ENCODE measurements around the gene PDIA2. TPM values are rescaled to one million over a fixed set of nuclear protein-coding genes. Genes with fewer than 3 reads are reported as not detected.

Gene PDIA2
- total RNA-seq, 1 experiment from 2014 or later: not detected

DNA sequence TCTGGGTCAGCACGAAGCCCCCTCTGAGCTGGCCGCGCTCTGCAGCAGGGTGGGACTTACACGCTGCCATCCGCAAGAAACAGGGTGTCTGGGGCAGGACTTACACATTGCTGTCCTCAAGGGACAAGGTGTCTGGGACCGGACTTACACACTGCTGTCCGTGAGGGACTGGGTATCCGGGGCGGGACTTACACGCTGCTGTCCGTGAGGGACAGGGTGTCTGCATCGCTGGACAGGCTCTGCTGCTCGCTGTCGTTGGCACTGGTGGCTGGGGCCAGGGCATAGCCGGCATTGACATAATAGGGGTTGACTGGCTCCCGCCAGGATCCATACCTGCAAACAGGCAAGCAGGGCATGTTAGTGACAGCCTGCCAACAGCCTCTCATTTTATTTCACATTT, 31.4 kb downstream of the PDIA2 start:
- no TSS peak for BruUV-seq (replicated peaks)
- no peak for DNase-seq (ENCODE audit: low spot score)
- H3K4me1 ChIP-seq (ENCODE audit: insufficient read depth, low read length, poor library complexity, severe bottlenecking): no peaks in the 10 kb centered on the region
- no peaks in the 10 kb centered on the region for H3K9me3 ChIP-seq (ENCODE audit: low read depth, low read length, poor library complexity, severe bottlenecking)
- ChIA-PET POLR2A (ENCODE audit: low non-redundant PET) (no interaction called here), CTCF (no interaction called here)
- H3K27me3 ChIP-seq (replicated peaks; ENCODE audit: insufficient read depth, low read depth, low read length, poor library complexity): no peaks in the 10 kb centered on the region
- H3K4me3 ChIP-seq (ENCODE audit: low read depth, low read length, poor library complexity, severe bottlenecking): no peak overlapping the region
- H3K27ac ChIP-seq (ENCODE audit: low read depth, low read length, poor library complexity, severe bottlenecking): no peak overlapping the region
- TF ChIP-seq EZH2 (IDR thresholded peaks at IDR 0.05; ENCODE audit: borderline replicate concordance, low read depth, low read length, poor library complexity, severe bottlenecking): no peak
- TF ChIP-seq, protein P1, sequence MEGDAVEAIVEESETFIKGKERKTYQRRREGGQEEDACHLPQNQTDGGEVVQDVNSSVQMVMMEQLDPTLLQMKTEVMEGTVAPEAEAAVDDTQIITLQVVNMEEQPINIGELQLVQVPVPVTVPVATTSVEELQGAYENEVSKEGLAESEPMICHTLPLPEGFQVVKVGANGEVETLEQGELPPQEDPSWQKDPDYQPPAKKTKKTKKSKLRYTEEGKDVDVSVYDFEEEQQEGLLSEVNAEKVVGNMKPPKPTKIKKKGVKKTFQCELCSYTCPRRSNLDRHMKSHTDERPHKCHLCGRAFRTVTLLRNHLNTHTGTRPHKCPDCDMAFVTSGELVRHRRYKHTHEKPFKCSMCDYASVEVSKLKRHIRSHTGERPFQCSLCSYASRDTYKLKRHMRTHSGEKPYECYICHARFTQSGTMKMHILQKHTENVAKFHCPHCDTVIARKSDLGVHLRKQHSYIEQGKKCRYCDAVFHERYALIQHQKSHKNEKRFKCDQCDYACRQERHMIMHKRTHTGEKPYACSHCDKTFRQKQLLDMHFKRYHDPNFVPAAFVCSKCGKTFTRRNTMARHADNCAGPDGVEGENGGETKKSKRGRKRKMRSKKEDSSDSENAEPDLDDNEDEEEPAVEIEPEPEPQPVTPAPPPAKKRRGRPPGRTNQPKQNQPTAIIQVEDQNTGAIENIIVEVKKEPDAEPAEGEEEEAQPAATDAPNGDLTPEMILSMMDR (conservative IDR thresholded peaks at IDR 0.05; ENCODE audit: low read depth, low read length): no peak
- peaks cover 6% of the 10 kb centered on the region for H3K36me3 ChIP-seq (ENCODE audit: insufficient read depth, low read length, poor library complexity, severe bottlenecking)
- intact Hi-C loops (cut with micrococcal nuclease; ENCODE audit: unreplicated experiment): no loop called here

DNA sequence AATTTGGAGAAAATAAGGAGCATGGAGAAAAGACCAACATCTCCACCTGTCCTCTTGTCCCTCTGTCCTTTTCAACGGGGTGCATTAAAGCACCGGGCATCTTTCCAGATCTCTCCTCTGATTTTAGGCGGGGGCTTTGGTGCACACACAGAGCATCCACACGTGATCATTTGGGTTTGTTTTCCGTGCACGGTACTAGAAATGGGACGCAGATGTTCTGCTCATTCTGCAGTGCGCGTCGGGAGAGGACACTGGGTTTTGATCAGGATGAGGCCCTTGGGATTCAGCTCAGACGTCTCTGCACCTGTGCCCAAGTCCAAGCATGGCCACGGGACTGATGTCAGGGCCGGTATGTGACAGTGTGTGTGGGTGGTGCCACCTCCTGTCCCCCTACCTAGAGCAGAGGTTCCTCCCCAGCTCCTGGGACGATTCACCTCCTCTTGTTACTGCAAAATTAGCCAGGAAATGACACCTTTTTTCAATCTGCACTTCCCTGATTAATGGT, 31.9 kb downstream of the PDIA2 start:
- BruUV-seq (replicated peaks): no TSS peak
- intact Hi-C loops (cut with micrococcal nuclease; ENCODE audit: unreplicated experiment): no loop called here
- no peak for DNase-seq (ENCODE audit: low spot score)
- peaks cover 6% of the 10 kb centered on the region for H3K36me3 ChIP-seq (ENCODE audit: insufficient read depth, low read length, poor library complexity, severe bottlenecking)
- H3K4me1 ChIP-seq (ENCODE audit: insufficient read depth, low read length, poor library complexity, severe bottlenecking): no peaks in the 10 kb centered on the region
- no peaks in the 10 kb centered on the region for H3K27me3 ChIP-seq (replicated peaks; ENCODE audit: insufficient read depth, low read depth, low read length, poor library complexity)
- H3K27ac ChIP-seq (ENCODE audit: low read depth, low read length, poor library complexity, severe bottlenecking): no peak overlapping the region
- H3K4me3 ChIP-seq (ENCODE audit: low read depth, low read length, poor library complexity, severe bottlenecking): no peak overlapping the region
- H3K9me3 ChIP-seq (ENCODE audit: low read depth, low read length, poor library complexity, severe bottlenecking): no peaks in the 10 kb centered on the region
- TF ChIP-seq, protein P1 (conservative IDR thresholded peaks at IDR 0.05; ENCODE audit: low read depth, low read length): no peak
- TF ChIP-seq EZH2 (IDR thresholded peaks at IDR 0.05; ENCODE audit: borderline replicate concordance, low read depth, low read length, poor library complexity, severe bottlenecking): no peak
- CTCF ChIA-PET: interaction anchor here (0.6 kb wide), 1 partner anchor 165 kb away, joined by 5 read pairs; no protein-coding TSS in a partner anchor
- POLR2A ChIA-PET (ENCODE audit: low non-redundant PET): no interaction called here

DNA sequence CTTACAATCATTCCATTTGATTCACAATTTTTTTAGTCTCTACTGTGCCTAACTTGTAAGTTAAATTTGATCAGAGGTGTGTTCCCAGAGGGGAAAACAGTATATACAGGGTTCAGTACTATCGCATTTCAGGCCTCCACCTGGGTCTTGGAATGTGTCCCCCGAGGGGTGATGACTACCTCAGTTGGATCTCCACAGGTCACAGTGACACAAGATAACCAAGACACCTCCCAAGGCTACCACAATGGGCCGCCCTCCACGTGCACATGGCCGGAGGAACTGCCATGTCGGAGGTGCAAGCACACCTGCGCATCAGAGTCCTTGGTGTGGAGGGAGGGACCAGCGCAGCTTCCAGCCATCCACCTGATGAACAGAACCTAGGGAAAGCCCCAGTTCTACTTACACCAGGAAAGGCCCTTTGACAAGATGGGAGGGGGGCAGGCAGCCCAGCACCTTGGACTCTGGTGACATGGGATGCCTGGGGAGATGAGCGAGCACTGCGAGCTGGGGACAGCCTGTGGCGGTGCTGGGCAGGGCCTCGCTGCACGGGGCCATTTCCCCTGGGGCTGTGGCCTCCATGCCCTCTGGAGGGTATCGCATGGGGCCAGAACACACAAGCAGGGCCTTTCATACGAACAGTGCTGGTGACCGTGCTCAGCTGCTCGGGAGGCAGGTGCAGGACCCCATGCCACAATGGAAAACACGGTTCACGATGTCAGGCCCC, 33.9 kb downstream of the PDIA2 start:
- CTCF ChIA-PET: no interaction called here
- no peaks in the 10 kb centered on the region for H3K27me3 ChIP-seq (replicated peaks; ENCODE audit: insufficient read depth, low read depth, low read length, poor library complexity)
- no peak overlapping the region for H3K27ac ChIP-seq (ENCODE audit: low read depth, low read length, poor library complexity, severe bottlenecking)
- no peaks in the 10 kb centered on the region for H3K4me1 ChIP-seq (ENCODE audit: insufficient read depth, low read length, poor library complexity, severe bottlenecking)
- no TSS peak for BruUV-seq (replicated peaks)
- intact Hi-C loops (cut with micrococcal nuclease; ENCODE audit: unreplicated experiment): no loop called here
- POLR2A ChIA-PET (ENCODE audit: low non-redundant PET): no interaction called here
- H3K36me3 ChIP-seq (ENCODE audit: insufficient read depth, low read length, poor library complexity, severe bottlenecking): peaks cover 6% of the 10 kb centered on the region
- H3K4me3 ChIP-seq (ENCODE audit: low read depth, low read length, poor library complexity, severe bottlenecking): no peak overlapping the region
- DNase-seq (ENCODE audit: low spot score): no peak
- H3K9me3 ChIP-seq (ENCODE audit: low read depth, low read length, poor library complexity, severe bottlenecking): no peaks in the 10 kb centered on the region
- TF ChIP-seq, protein P1 (conservative IDR thresholded peaks at IDR 0.05; ENCODE audit: low read depth, low read length): no peak
- no peak for TF ChIP-seq EZH2 (IDR thresholded peaks at IDR 0.05; ENCODE audit: borderline replicate concordance, low read depth, low read length, poor library complexity, severe bottlenecking)

Data from A673 (cell line).